NB4 (cell line): ENCODE data around the gene IZUMO2.

Experiments
- DNase-seq: peaks from one replicate; pipeline ENCODE4 v3.0.0; 2010; ENCODE audit warnings: low read depth
- H3K4me3 ChIP-seq: one replicate; pipeline ENCODE4 v1.5.1; 2011; ENCODE audit warnings: mild to moderate bottlenecking, low read depth, low read length, moderate library complexity
- CTCF ChIP-seq: IDR thresholded peaks from one replicate; pipeline ENCODE4 v1.5.1; 2012; ENCODE audit warnings: low read depth, low read length
- MAX ChIP-seq: IDR thresholded peaks from 2 replicates; pipeline ENCODE4 v1.6.1; 2011; ENCODE audit warnings: low read depth, low read length
- MYC ChIP-seq: IDR thresholded peaks from 2 replicates; pipeline ENCODE4 v1.6.1; 2011; ENCODE audit warnings: low read depth, low read length
- POLR2A ChIP-seq: IDR thresholded peaks from 2 replicates; pipeline ENCODE4 v1.6.1; 2011; ENCODE audit warnings: mild to moderate bottlenecking; ENCODE audit not compliant: insufficient read length; ENCODE audit errors: extremely low read depth

The IZUMO2 gene

GRCh38 chr19:50174100-50174793 lies 11.2 kb upstream of the IZUMO2 start:
- TF ChIP-seq CTCF (no peak), MAX (no peak), MYC (no peak), POLR2A (no peak)
- no peak for DNase-seq
- H3K4me3 ChIP-seq, result no peak overlapping the region

GRCh38 chr19:50173127-50173526 lies 10.0 kb upstream of the IZUMO2 start:
- H3K4me3 ChIP-seq, result no peak overlapping the region
- peak; percentile 26 for DNase-seq
- TF ChIP-seq POLR2A (no peak), MAX (no peak), CTCF (no peak), MYC (no peak)

GRCh38 chr19:50172726-50173125 lies 9.6 kb upstream of the IZUMO2 start:
- no peak for TF ChIP-seq POLR2A
- no peak for TF ChIP-seq MYC
- no peak for TF ChIP-seq MAX
- no peak for TF ChIP-seq CTCF
- H3K4me3 ChIP-seq, result no peak overlapping the region
- DNase-seq, result no peak

GRCh38 chr19:50171752-50172151 lies 8.7 kb upstream of the IZUMO2 start:
- TF ChIP-seq POLR2A, result no peak
- TF ChIP-seq MAX, result no peak
- no peak for TF ChIP-seq MYC
- no peak for TF ChIP-seq CTCF
- no peak overlapping the region for H3K4me3 ChIP-seq

GRCh38 chr19:50167314-50167721 lies 4.2 kb upstream of the IZUMO2 start:
- H3K4me3 ChIP-seq, result no peak overlapping the region
- TF ChIP-seq MYC (no peak), MAX (no peak), POLR2A (no peak), CTCF (no peak)
- no peak for DNase-seq

More at GRCh38 chr19:50171752-50172151, 8.7 kb upstream of the IZUMO2 start:
- no peak for DNase-seq

- no peak overlapping the region for H3K4me3 ChIP-seq
- TF ChIP-seq POLR2A, result no peak
- DNase-seq, result no peak
Measured at GRCh38 chr19:50159078-50159477, 4.0 kb downstream of the IZUMO2 start.
